Endothelial cell of umbilical vein (primary cell): Measurements from ENCODE around the gene RNF214.

Experiments used
- EZH2 ChIP-seq: IDR thresholded peaks from 2 replicates; pipeline ENCODE4 v1.6.1; 2012; ENCODE audit warnings: borderline replicate concordance, low read depth, mild to moderate bottlenecking, moderate library complexity, low read length, inconsistent platforms; ENCODE audit not compliant: severe bottlenecking
- JUN ChIP-seq: IDR thresholded peaks from 2 replicates; pipeline ENCODE4 v1.6.1; 2011; ENCODE audit warnings: borderline replicate concordance, low read depth; ENCODE audit not compliant: insufficient read length, insufficient read depth
- POLR2A ChIP-seq: IDR thresholded peaks from 2 replicates; pipeline ENCODE4 v1.6.1; 2012; ENCODE audit warnings: low read depth, mild to moderate bottlenecking, control low read depth, low read length
- POLR2AphosphoS5 ChIP-seq: IDR thresholded peaks from 2 replicates; pipeline ENCODE4 v1.6.1; 2012; ENCODE audit warnings: low read depth, mild to moderate bottlenecking, control low read depth, low read length, moderate library complexity; ENCODE audit not compliant: insufficient read depth
- TF ChIP-seq, protein P1 (sequence below), 2 donors: IDR thresholded peaks; 1 replicate in 1 of 2; 2 replicates in 1 of 2; pipeline ENCODE4 v1.5.1; 2011; ENCODE audit warnings: low read length in 2 of 2, mild to moderate bottlenecking in 2 of 2, moderate library complexity in 2 of 2, control low read depth in 1 of 2, inconsistent platforms in 1 of 2, low read depth in 1 of 2; ENCODE audit not compliant: insufficient read depth in 1 of 2; ENCODE audit errors: extremely low read depth in 1 of 2
- TF ChIP-seq, protein P2 (sequence below): IDR thresholded peaks from 2 replicates; pipeline ENCODE4 v1.6.1; 2011; ENCODE audit not compliant: insufficient read depth, insufficient read length

DNA sequence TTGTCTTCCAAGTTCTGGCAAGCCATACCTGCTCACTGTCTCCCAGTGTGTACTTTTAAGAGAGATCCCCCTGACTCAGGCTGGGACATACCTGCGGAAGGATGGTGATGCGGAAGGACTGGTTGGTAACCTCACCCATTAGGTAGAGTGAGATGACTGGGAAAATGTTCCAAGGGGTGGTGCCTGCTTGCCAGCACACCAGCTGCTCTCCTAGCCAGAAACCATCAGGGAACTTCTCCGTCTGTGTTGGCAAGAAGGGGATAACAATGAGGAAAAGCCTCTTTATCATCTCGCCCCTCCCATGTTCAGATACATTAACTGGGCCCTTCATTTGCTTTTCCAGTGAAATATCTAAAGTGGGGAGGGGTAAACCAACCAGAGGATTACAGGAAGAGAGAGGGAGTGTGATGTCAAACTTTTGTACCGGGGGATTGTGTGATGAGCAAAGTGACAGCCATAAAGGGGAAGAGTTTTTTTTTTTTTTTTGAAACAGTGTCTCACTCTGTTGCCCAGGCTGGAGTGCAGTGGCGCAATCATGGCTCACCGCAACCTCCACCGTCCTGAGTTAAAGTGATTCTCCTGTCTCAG is 58.4 kb downstream of the RNF214 start, which contains the start of gene BACE1-AS:
- TF ChIP-seq EZH2 (no peak), POLR2AphosphoS5 (no peak), JUN (no peak), POLR2A (no peak)
- TF ChIP-seq, protein P1, sequence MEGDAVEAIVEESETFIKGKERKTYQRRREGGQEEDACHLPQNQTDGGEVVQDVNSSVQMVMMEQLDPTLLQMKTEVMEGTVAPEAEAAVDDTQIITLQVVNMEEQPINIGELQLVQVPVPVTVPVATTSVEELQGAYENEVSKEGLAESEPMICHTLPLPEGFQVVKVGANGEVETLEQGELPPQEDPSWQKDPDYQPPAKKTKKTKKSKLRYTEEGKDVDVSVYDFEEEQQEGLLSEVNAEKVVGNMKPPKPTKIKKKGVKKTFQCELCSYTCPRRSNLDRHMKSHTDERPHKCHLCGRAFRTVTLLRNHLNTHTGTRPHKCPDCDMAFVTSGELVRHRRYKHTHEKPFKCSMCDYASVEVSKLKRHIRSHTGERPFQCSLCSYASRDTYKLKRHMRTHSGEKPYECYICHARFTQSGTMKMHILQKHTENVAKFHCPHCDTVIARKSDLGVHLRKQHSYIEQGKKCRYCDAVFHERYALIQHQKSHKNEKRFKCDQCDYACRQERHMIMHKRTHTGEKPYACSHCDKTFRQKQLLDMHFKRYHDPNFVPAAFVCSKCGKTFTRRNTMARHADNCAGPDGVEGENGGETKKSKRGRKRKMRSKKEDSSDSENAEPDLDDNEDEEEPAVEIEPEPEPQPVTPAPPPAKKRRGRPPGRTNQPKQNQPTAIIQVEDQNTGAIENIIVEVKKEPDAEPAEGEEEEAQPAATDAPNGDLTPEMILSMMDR (IDR thresholded peaks at IDR 0.05; ENCODE audit: extremely low read depth in 1 of 2, insufficient read depth in 1 of 2, low read depth in 1 of 2, low read length in 2 of 2): no peak
- TF ChIP-seq, protein P2, sequence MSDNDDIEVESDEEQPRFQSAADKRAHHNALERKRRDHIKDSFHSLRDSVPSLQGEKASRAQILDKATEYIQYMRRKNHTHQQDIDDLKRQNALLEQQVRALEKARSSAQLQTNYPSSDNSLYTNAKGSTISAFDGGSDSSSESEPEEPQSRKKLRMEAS: no peak
